ENCODE data around the gene STARD9.

DNA sequence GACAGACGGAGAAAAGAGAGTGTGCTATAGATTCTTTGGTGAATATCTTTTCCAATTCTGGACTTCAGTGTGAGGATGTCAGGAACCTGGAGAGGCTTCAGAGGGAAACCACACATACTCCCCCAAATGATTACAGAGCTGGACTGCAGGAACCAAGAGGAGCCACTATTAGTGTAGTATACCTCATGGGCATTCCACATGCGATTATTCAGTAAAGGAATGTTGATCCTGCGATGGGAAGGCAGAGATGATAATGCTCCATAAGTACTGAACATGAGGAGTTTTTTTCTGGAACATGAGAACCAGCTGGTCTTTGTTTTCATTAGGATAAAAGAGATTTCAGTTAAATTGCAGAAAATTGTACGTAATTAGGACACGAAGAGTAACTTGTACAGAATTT, 18.7 kb downstream of the STARD9 start:
- TF ChIP-seq, protein P1, sequence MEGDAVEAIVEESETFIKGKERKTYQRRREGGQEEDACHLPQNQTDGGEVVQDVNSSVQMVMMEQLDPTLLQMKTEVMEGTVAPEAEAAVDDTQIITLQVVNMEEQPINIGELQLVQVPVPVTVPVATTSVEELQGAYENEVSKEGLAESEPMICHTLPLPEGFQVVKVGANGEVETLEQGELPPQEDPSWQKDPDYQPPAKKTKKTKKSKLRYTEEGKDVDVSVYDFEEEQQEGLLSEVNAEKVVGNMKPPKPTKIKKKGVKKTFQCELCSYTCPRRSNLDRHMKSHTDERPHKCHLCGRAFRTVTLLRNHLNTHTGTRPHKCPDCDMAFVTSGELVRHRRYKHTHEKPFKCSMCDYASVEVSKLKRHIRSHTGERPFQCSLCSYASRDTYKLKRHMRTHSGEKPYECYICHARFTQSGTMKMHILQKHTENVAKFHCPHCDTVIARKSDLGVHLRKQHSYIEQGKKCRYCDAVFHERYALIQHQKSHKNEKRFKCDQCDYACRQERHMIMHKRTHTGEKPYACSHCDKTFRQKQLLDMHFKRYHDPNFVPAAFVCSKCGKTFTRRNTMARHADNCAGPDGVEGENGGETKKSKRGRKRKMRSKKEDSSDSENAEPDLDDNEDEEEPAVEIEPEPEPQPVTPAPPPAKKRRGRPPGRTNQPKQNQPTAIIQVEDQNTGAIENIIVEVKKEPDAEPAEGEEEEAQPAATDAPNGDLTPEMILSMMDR (conservative IDR thresholded peaks at IDR 0.05) = no peak
- no peak for TF ChIP-seq ZFX (IDR thresholded peaks at IDR 0.05)
